ENCODE results near the gene SH3GL2.

Gene SH3GL2

GRCh38 chr9:17734674-17735073, 155.8 kb downstream of the SH3GL2 start:
- in situ Hi-C loops (cut with HindIII; ENCODE audit: low sequenced_read_pairs) = no loop called here

DNA sequence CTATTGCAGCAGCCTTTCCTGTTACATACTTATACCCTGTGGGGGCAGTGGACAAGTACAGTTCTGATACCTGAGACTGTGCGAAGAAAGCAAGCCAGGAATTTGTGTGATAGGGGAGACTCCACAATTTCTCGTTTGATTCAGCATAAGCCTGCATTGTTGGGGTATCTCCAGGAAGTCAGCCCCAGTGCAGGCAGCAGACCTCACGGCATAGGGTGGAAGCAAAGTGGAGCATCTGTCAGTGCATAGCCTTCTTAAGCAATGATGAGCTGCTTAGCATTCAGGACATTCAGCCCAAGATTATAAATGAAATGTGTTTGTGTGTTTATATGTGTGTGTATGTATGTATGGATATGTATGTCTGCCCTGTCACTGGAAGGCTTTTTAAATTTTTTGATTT, 157.0 kb downstream of the SH3GL2 start:
- DNase-seq (ENCODE audit: low read depth) = no peak
- in situ Hi-C loops (cut with HindIII; ENCODE audit: low sequenced_read_pairs) = no loop called here
- TF ChIP-seq, protein P1, sequence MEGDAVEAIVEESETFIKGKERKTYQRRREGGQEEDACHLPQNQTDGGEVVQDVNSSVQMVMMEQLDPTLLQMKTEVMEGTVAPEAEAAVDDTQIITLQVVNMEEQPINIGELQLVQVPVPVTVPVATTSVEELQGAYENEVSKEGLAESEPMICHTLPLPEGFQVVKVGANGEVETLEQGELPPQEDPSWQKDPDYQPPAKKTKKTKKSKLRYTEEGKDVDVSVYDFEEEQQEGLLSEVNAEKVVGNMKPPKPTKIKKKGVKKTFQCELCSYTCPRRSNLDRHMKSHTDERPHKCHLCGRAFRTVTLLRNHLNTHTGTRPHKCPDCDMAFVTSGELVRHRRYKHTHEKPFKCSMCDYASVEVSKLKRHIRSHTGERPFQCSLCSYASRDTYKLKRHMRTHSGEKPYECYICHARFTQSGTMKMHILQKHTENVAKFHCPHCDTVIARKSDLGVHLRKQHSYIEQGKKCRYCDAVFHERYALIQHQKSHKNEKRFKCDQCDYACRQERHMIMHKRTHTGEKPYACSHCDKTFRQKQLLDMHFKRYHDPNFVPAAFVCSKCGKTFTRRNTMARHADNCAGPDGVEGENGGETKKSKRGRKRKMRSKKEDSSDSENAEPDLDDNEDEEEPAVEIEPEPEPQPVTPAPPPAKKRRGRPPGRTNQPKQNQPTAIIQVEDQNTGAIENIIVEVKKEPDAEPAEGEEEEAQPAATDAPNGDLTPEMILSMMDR (IDR thresholded peaks at IDR 0.05; ENCODE audit: low read depth, low read length, missing control alignments) = no peak
- H3K4me3 ChIP-seq (ENCODE audit: low read depth, low read length) = no peak overlapping the region

More at GRCh38 chr9:17734674-17735073, 155.8 kb downstream of the SH3GL2 start:
- H3K4me3 ChIP-seq (ENCODE audit: low read depth, low read length) = no peak overlapping the region
- TF ChIP-seq, protein P1 (IDR thresholded peaks at IDR 0.05; ENCODE audit: low read depth, low read length, missing control alignments) = no peak
- no peak for DNase-seq (ENCODE audit: low read depth)

GRCh38 chr9:17739022-17739421, 160.2 kb downstream of the SH3GL2 start:
- TF ChIP-seq, protein P1 (IDR thresholded peaks at IDR 0.05; ENCODE audit: low read depth, low read length, missing control alignments) = no peak

GRCh38 chr9:17739736-17740135, 160.9 kb downstream of the SH3GL2 start:
- DNase-seq (ENCODE audit: low read depth) = no peak
- in situ Hi-C loops (cut with HindIII; ENCODE audit: low sequenced_read_pairs) = no loop called here
- H3K4me3 ChIP-seq (ENCODE audit: low read depth, low read length) = no peak overlapping the region
- TF ChIP-seq, protein P1 (IDR thresholded peaks at IDR 0.05; ENCODE audit: low read depth, low read length, missing control alignments) = no peak

More at GRCh38 chr9:17739022-17739421, 160.2 kb downstream of the SH3GL2 start:
- no peak overlapping the region for H3K4me3 ChIP-seq (ENCODE audit: low read depth, low read length)
- in situ Hi-C loops (cut with HindIII; ENCODE audit: low sequenced_read_pairs) = no loop called here
- no peak for DNase-seq (ENCODE audit: low read depth)

- in situ Hi-C loops (cut with HindIII; ENCODE audit: low sequenced_read_pairs) = no loop called here
- no peak overlapping the region for H3K4me3 ChIP-seq (ENCODE audit: low read depth, low read length)
- DNase-seq (ENCODE audit: low read depth) = no peak
- TF ChIP-seq, protein P1 (IDR thresholded peaks at IDR 0.05; ENCODE audit: low read depth, low read length, missing control alignments) = no peak
These were observed 163.2 kb downstream of the SH3GL2 start for GRCh38 chr9:17742067-17742466.

DNA sequence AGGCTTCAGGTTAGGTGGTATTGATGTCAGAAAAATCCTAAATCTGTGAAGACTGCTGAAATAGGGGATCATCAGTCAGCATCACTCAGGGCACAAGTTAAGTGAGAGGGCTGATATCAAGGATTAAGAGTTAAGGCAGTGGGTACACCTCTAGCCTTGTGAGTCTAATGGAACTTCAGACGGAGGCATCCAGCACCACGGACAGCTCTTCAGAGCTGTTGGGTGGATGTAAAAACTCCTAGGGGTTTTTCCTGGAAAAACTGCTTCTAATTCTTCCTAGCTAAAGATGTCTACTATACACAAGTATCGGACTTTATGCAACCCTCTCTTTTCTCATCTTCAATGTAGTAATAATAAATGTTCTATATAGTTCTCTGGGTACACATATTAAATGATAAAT, 165.9 kb downstream of the SH3GL2 start:
- DNase-seq (ENCODE audit: low read depth) = peak; percentile 11
- in situ Hi-C loops (cut with HindIII; ENCODE audit: low sequenced_read_pairs) = no loop called here
- TF ChIP-seq, protein P1 (IDR thresholded peaks at IDR 0.05; ENCODE audit: low read depth, low read length, missing control alignments) = no peak
- H3K4me3 ChIP-seq (ENCODE audit: low read depth, low read length) = no peak overlapping the region

- DNase-seq (ENCODE audit: low read depth) = no peak
- TF ChIP-seq, protein P1 (IDR thresholded peaks at IDR 0.05; ENCODE audit: low read depth, low read length, missing control alignments) = no peak
- H3K4me3 ChIP-seq (ENCODE audit: low read depth, low read length) = no peak overlapping the region
These were observed 171.4 kb downstream of the SH3GL2 start for GRCh38 chr9:17750269-17750668.

More at GRCh38 chr9:17750269-17750668, 171.4 kb downstream of the SH3GL2 start:
- in situ Hi-C loops (cut with HindIII; ENCODE audit: low sequenced_read_pairs) = no loop called here
